H1 (cell line): ENCODE data around the gene POLR3F. TPM values are rescaled to one million over a fixed set of nuclear protein-coding genes. Genes with fewer than 3 reads are reported as not detected.

Experiments used
- CTCF ChIA-PET: fragments of 300-600 bp; sonication (Branson Sonifier 250); formaldehyde crosslinking; loops from one replicate; lab custom pipeline; 2021; ENCODE audit not compliant: partially characterized antibody; lab: Charles Lee
- POLR2A ChIA-PET: fragments of 300-600 bp; sonication (Branson Sonifier 250); formaldehyde crosslinking; loops from one replicate; lab custom pipeline; 2021; ENCODE audit warnings: inconsistent platforms; ENCODE audit not compliant: partially characterized antibody; lab: Charles Lee
- DNase-seq, 2 experiments: peaks; one replicate each; pipeline versions ENCODE4 v3.0.0 to v3.0.0-alpha.2; 2010 to 2022; ENCODE audit warnings: low spot score in 2 of 2, low read depth in 1 of 2, mixed read lengths in 1 of 2
- FAIRE-seq: peaks from 2 replicates; lab custom pipeline; 2011; peaks lifted over from hg19 to GRCh38; lab: Jason Lieb, UNC
- H2AFZ ChIP-seq: 2 replicates; pipeline ENCODE4 v1.8.1; 2012; ENCODE audit warnings: low read length, inconsistent platforms
- H2AK5ac ChIP-seq: 2 replicates; pipeline ENCODE4 v1.6.1; 2013; ENCODE audit warnings: low read depth, low read length
- H2BK120ac ChIP-seq: replicated peaks from 2 replicates; pipeline ENCODE3; 2013; ENCODE audit warnings: low read depth, low read length, inconsistent platforms
- H2BK12ac ChIP-seq: 2 replicates; pipeline ENCODE4 v1.6.1; 2013; ENCODE audit warnings: low read depth, low read length
- H2BK15ac ChIP-seq: 2 replicates; pipeline ENCODE4 v1.6.1; 2013; ENCODE audit warnings: low read length
- H2BK20ac ChIP-seq: 2 replicates; pipeline ENCODE4 v1.6.1; 2013; ENCODE audit warnings: low read length
- H2BK5ac ChIP-seq: 2 replicates; pipeline ENCODE4 v1.6.1; 2013; ENCODE audit warnings: low read depth, low read length
- H3K14ac ChIP-seq: 2 replicates; pipeline ENCODE4 v1.6.1; 2013; ENCODE audit warnings: inconsistent platforms; ENCODE audit not compliant: insufficient read length
- H3K18ac ChIP-seq: 2 replicates; pipeline ENCODE4 v1.6.1; 2013; ENCODE audit warnings: low read length; ENCODE audit errors: extremely low read depth
- H3K23ac ChIP-seq: 2 replicates; pipeline ENCODE4 v1.6.1; 2013; ENCODE audit warnings: inconsistent platforms; ENCODE audit not compliant: insufficient read length
- H3K23me2 ChIP-seq: 2 replicates; pipeline ENCODE4 v1.6.1; 2013; ENCODE audit warnings: low read depth, low read length
- H3K27ac ChIP-seq: 2 replicates; pipeline ENCODE4 v1.6.1; 2011; ENCODE audit warnings: low read depth, low read length, inconsistent platforms
- H3K27me3 ChIP-seq, 4 experiments: replicated peaks in 1 of 4; 1 replicate in 1 of 4; 2 replicates in 3 of 4; pipeline versions ENCODE4 v1.6.1 to v1.8.1; 2011 to 2013; ENCODE audit warnings: low read length in 3 of 4, mild to moderate bottlenecking in 3 of 4, inconsistent platforms in 2 of 4, mixed read lengths in 2 of 4, moderate library complexity in 1 of 4; ENCODE audit not compliant: control insufficient read depth in 3 of 4, insufficient read depth in 3 of 4; ENCODE audit errors: extremely low read depth in 1 of 4
- H3K36me3 ChIP-seq, 4 experiments: 2 replicates each; pipeline versions ENCODE4 v1.6.1 to v1.8.1; 2011 to 2013; ENCODE audit warnings: mild to moderate bottlenecking in 4 of 4, low read length in 3 of 4, moderate library complexity in 2 of 4, control low read depth in 1 of 4, inconsistent platforms in 1 of 4; ENCODE audit not compliant: insufficient read depth in 4 of 4, control insufficient read depth in 2 of 4
- H3K4ac ChIP-seq: replicated peaks from 2 replicates; pipeline ENCODE3; 2013; ENCODE audit warnings: low read length, low read depth, mixed read lengths, inconsistent platforms; ENCODE audit not compliant: insufficient read length
- H3K4me1 ChIP-seq, 4 experiments: replicated peaks in 1 of 4; 1 replicate in 1 of 4; 2 replicates in 3 of 4; pipeline versions ENCODE4 v1.6.1 to v1.8.1; 2011 to 2013; ENCODE audit warnings: low read length in 3 of 4, inconsistent platforms in 2 of 4, mixed read lengths in 1 of 4; ENCODE audit not compliant: insufficient read depth in 4 of 4, control insufficient read depth in 3 of 4
- H3K4me2 ChIP-seq, 2 experiments: 2 replicates each; pipeline versions ENCODE4 v1.6.1 to v1.8.1; 2011 to 2013; ENCODE audit warnings: low read depth in 2 of 2, low read length in 2 of 2, control low read depth in 1 of 2, inconsistent platforms in 1 of 2, mild to moderate bottlenecking in 1 of 2; ENCODE audit not compliant: insufficient read depth in 1 of 2
- H3K4me3 ChIP-seq, 4 experiments: fragments of 200-600, 300-600 bp in 1 of 4; sonication (generic), shearing (Covaris generic), sonication (Bioruptor Twin) in 1 of 4; 2 replicates each; pipeline versions ENCODE4 v1.5.1 to v1.8.1; 2011 to 2016; ENCODE audit warnings: low read length in 4 of 4, low read depth in 3 of 4, control low read depth in 2 of 4, inconsistent platforms in 2 of 4, mild to moderate bottlenecking in 2 of 4, mixed read lengths in 1 of 4, moderate library complexity in 1 of 4; ENCODE audit not compliant: insufficient read depth in 2 of 4; ENCODE audit errors: extremely low read depth in 1 of 4
- H3K56ac ChIP-seq: replicated peaks from 2 replicates; pipeline ENCODE3; 2013; ENCODE audit warnings: low read depth, mild to moderate bottlenecking, mixed read lengths, low read length, inconsistent platforms; ENCODE audit not compliant: insufficient read length
- H3K79me1 ChIP-seq: 2 replicates; pipeline ENCODE4 v1.6.1; 2013; ENCODE audit warnings: low read depth, low read length, control low read depth
- H3K79me2 ChIP-seq, 2 experiments: 2 replicates each; pipeline versions ENCODE4 v1.6.1 to v1.8.1; 2012 to 2013; ENCODE audit warnings: low read length in 2 of 2, mild to moderate bottlenecking in 2 of 2, inconsistent platforms in 1 of 2; ENCODE audit not compliant: insufficient read depth in 2 of 2, control insufficient read depth in 1 of 2
- H3K9ac ChIP-seq, 4 experiments: replicated peaks in 1 of 4; 1 replicate in 1 of 4; 2 replicates in 3 of 4; pipeline versions ENCODE4 v1.6.1 to v1.8.1; 2011 to 2013; ENCODE audit warnings: low read depth in 3 of 4, low read length in 3 of 4, control low read depth in 2 of 4, mild to moderate bottlenecking in 2 of 4, moderate library complexity in 2 of 4, inconsistent platforms in 1 of 4; ENCODE audit errors: extremely low read depth in 1 of 4
- H3K9me3 ChIP-seq, 2 experiments: 2 replicates each; pipeline versions ENCODE4 v1.6.1 to v1.8.1; 2012 to 2013; ENCODE audit warnings: mild to moderate bottlenecking in 2 of 2, moderate library complexity in 2 of 2, control low read depth in 1 of 2, inconsistent platforms in 1 of 2, low read depth in 1 of 2, low read length in 1 of 2, mixed read lengths in 1 of 2; ENCODE audit not compliant: insufficient read depth in 2 of 2
- H4K20me1 ChIP-seq, 2 experiments: replicated peaks in 1 of 2; 2 replicates each; pipeline versions ENCODE3 to v1.8.1; 2011 to 2013; ENCODE audit warnings: inconsistent platforms in 2 of 2, low read length in 2 of 2, mild to moderate bottlenecking in 1 of 2; ENCODE audit not compliant: insufficient read depth in 2 of 2, control insufficient read depth in 1 of 2
- H4K5ac ChIP-seq: 2 replicates; pipeline ENCODE4 v1.6.1; 2013; ENCODE audit warnings: low read length, low read depth, mixed read lengths, inconsistent platforms; ENCODE audit not compliant: insufficient read length
- H4K8ac ChIP-seq: 2 replicates; pipeline ENCODE4 v1.8.0; 2013; ENCODE audit warnings: mild to moderate bottlenecking, moderate library complexity, low read length, inconsistent platforms; ENCODE audit not compliant: insufficient read depth; ENCODE audit errors: extremely low read depth
- H4K91ac ChIP-seq: replicated peaks from 2 replicates; pipeline ENCODE3; 2013; ENCODE audit warnings: low read length, mixed read lengths, inconsistent platforms; ENCODE audit not compliant: insufficient read length
- MAFK ChIP-seq: IDR thresholded peaks from 2 replicates; pipeline ENCODE4 v1.6.1; 2012; ENCODE audit warnings: low read depth, mild to moderate bottlenecking, improper control_type of control experiment, low read length
- POLR2A ChIP-seq, 2 experiments: IDR thresholded peaks; 1 replicate in 1 of 2; 2 replicates in 1 of 2; pipeline ENCODE4 v1.6.1; 2011; ENCODE audit warnings: low read depth in 2 of 2, low read length in 2 of 2, mild to moderate bottlenecking in 2 of 2; ENCODE audit errors: control extremely low read depth in 1 of 2
- SIRT6 ChIP-seq: IDR thresholded peaks from one replicate; pipeline ENCODE4 v1.7.1; 2012; ENCODE audit warnings: low read length, inconsistent platforms
- USF2 ChIP-seq: IDR thresholded peaks from 2 replicates; pipeline ENCODE4 v1.6.1; 2011; ENCODE audit warnings: low read length, improper control_type of control experiment
- WGBS, 2 experiments: shearing (Covaris generic) in 1 of 2; methylation state at CpG; one replicate each; pipeline versions ENCODE4 v1.1.6 to v1.1.7; 2013 to 2015; ENCODE audit warnings: low lambda C conversion rate in 2 of 2, mixed read lengths in 2 of 2, inconsistent platforms in 1 of 2, low coverage in 1 of 2, missing lambda C conversion rate in 1 of 2; ENCODE audit not compliant: insufficient replicate concordance in 2 of 2, insufficient coverage in 1 of 2, insufficient read length in 1 of 2; ENCODE audit errors: extremely low coverage in 1 of 2, missing lambda C conversion rate in 1 of 2; 5-methylcytosine and 5-hydroxymethylcytosine counted together
- polyA plus RNA-seq, 7 experiments: library from polyadenylated mRNA; depleted of rRNA in 3 of 7; stranded (reverse) in 5 of 7; unstranded in 2 of 7; fragments of >200 nt in 5 of 7; fragments of 200-250 nt in 2 of 7; gene quantifications; 1 replicate in 5 of 7; 2 replicates in 1 of 7; 4 replicates in 1 of 7; pipeline versions ENCODE4 v1.2.1 to v1.2.3, GENCODE V29; 2011 to 2013; ENCODE audit warnings: missing spikeins in 2 of 7, mixed read lengths in 2 of 7
- total RNA-seq: library from RNA; stranded (reverse); fragmentation: NEBNext Ultra II Directional; extraction: Animal tissue kit (Norgen Biotek cat#: 25700); gene quantifications from 2 replicates; pipeline ENCODE4 v1.2.1, GENCODE V29; 2021
- TF ChIP-seq, protein P1 (sequence below): IDR thresholded peaks from 2 replicates; pipeline ENCODE4 v1.6.1; 2011; ENCODE audit warnings: low read depth, mild to moderate bottlenecking, low read length; ENCODE audit not compliant: insufficient read depth
- TF ChIP-seq, protein P2 (sequence below): IDR thresholded peaks from 2 replicates; pipeline ENCODE4 v1.6.1; 2012; ENCODE audit warnings: inconsistent platforms

Gene POLR3F
- total and polyA plus RNA-seq, 2 of the 8 experiments (the other 6 are each of a cell fraction or from before 2014, with no cell fraction given), result 5.7 to 14.0 TPM

DNA sequence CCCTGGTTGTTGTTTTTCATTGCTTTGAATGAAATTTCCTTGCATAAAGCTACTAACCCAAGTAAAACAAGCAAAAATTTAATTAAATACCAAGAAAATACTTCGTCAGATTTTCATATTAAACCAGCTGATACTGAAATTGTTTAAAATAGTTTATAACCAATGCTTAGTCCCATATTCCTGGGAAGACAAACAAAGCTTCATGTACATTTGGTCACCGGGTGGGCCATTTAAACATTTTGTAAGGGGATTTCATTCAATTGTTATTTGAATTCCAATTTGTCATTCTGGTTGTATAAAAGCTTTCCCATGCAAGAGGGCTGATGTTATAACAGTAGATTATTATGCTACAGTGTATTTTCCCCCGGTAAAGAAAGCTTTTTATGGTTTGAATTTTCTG lies 30.4 kb downstream of the POLR3F start:
- Histone ChIP-seq H3K4ac (no peak overlapping the region), H3K18ac (no peak overlapping the region), H4K8ac (no peak overlapping the region), H3K56ac (no peak overlapping the region), H2BK120ac (no peak overlapping the region), H2BK12ac (no peak overlapping the region), H3K27ac (no peak overlapping the region), H2BK15ac (no peak overlapping the region), H4K5ac (peak overlapping the region; percentile 67), H3K4me2 (peak overlapping the region in 1 of 2 experiments; percentile 50; a peak in 3 of 4 replicates), H3K4me1 (peaks cover 0 to 3% (median 0%) of the 10 kb centered on the region in 4 experiments; a peak in 1 of 7 replicates), H2AFZ (no peak overlapping the region), H3K4me3 (peak overlapping the region in 1 of 4 experiments; percentile 93; a peak in 1 of 8 replicates), H4K20me1 (peaks cover 0 to 2% of the 10 kb centered on the region in 2 experiments), H3K23me2 (no peaks in the 10 kb centered on the region), H3K14ac (no peak overlapping the region), H4K91ac (no peak overlapping the region), H2BK5ac (no peak overlapping the region), H2BK20ac (no peak overlapping the region), H3K79me2 (peaks cover 0 to 8% of the 10 kb centered on the region in 2 experiments; a peak in 1 of 4 replicates), H3K9ac (no peak overlapping the region), H3K79me1 (no peaks in the 10 kb centered on the region), H3K9me3 (no peaks in the 10 kb centered on the region), H3K36me3 (peaks cover 0 to 9% (median 7%) of the 10 kb centered on the region in 4 experiments; a peak in 5 of 8 replicates), H3K27me3 (no peaks in the 10 kb centered on the region), H2AK5ac (no peak overlapping the region), H3K23ac (no peak overlapping the region)
- CTCF ChIA-PET, result interaction anchor here (0.7 to 1.3 kb wide), 3 partner anchors 31 to 117 kb away, joined by 3 to 4 read pairs (median 3); partner anchors contain the start of genes DZANK1 and POLR3F
- TF ChIP-seq MAFK (no peak), USF2 (no peak), POLR2A (IDR thresholded peaks at IDR 0.05; ENCODE audit: control extremely low read depth in 1 of 2, low read depth in 2 of 2, low read length in 2 of 2) (no peak), SIRT6 (no peak)
- TF ChIP-seq, protein P1, sequence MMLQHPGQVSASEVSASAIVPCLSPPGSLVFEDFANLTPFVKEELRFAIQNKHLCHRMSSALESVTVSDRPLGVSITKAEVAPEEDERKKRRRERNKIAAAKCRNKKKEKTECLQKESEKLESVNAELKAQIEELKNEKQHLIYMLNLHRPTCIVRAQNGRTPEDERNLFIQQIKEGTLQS, result no peak
- TF ChIP-seq, protein P2, sequence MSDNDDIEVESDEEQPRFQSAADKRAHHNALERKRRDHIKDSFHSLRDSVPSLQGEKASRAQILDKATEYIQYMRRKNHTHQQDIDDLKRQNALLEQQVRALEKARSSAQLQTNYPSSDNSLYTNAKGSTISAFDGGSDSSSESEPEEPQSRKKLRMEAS, result no peak
- WGBS, 2 experiments, result 87% methylated on average over 3 of the region's 3 CpGs; no CpG with 5 or more reads in 1 of the 2 experiments
- DNase-seq (no peak), FAIRE-seq (no peak)
- POLR2A ChIA-PET, result interaction anchor here (0.6 to 4.2 kb wide), 5 partner anchors 10 to 91 kb away, joined by 3 to 55 read pairs (median 6); partner anchors contain the start of genes DZANK1, POLR3F, SEC23B and SMIM26
